HepG2 (cell line): Measurements from ENCODE around the gene GRK5. TPM values are rescaled to one million over a fixed set of nuclear protein-coding genes. Genes with fewer than 3 reads are reported as not detected.

ENCODE experiments used
- CBX1 ChIP-seq: IDR thresholded peaks from one replicate; pipeline ENCODE4 v1.6.1; 2016; ENCODE audit warnings: antibody characterized with exemption, low read depth
- CBX2 ChIP-seq, 2 experiments: fragments of 200-600 bp in 1 of 2; sonication (generic); formaldehyde crosslinking in 1 of 2; IDR thresholded peaks; 2 replicates each; pipeline versions ENCODE4 v1.7.0 to v1.8.1; 2018 to 2022; ENCODE audit warnings: low read depth in 2 of 2, low read length in 1 of 2, mild to moderate bottlenecking in 1 of 2, missing genetic modification reagents in 1 of 2
- DPF2 ChIP-seq: sonication (generic); formaldehyde crosslinking; IDR thresholded peaks from 2 replicates; pipeline ENCODE4 v1.4.0; 2020; ENCODE audit warnings: mild to moderate bottlenecking, low read depth, missing genetic modification reagents, borderline replicate concordance
- GFI1 ChIP-seq: sonication (generic); formaldehyde crosslinking; IDR thresholded peaks from 2 replicates; pipeline ENCODE4 v1.5.0; 2020; ENCODE audit warnings: missing genetic modification reagents, mild to moderate bottlenecking, borderline replicate concordance
- GMEB2 ChIP-seq: IDR thresholded peaks from 2 replicates; pipeline ENCODE4 v1.6.1; 2016; ENCODE audit warnings: missing biosample characterization, missing genetic modification reagents, low read depth
- MLLT10 ChIP-seq: sonication (generic); formaldehyde crosslinking; IDR thresholded peaks from 2 replicates; pipeline ENCODE4 v1.4.0; 2020; ENCODE audit warnings: missing genetic modification reagents
- PRDM15 ChIP-seq: sonication (generic); formaldehyde crosslinking; IDR thresholded peaks from 2 replicates; pipeline ENCODE4 v1.4.0; 2020; ENCODE audit warnings: missing genetic modification reagents
- SETDB1 ChIP-seq: sonication (generic); formaldehyde crosslinking; IDR thresholded peaks from 2 replicates; pipeline ENCODE4 v1.5.1; 2020; ENCODE audit warnings: missing genetic modification reagents, mild to moderate bottlenecking, borderline replicate concordance
- SIX4 ChIP-seq: sonication (generic); formaldehyde crosslinking; IDR thresholded peaks from 2 replicates; pipeline ENCODE4 v1.4.0; 2020; ENCODE audit warnings: missing genetic modification reagents
- SNAI1 ChIP-seq: sonication (generic); formaldehyde crosslinking; IDR thresholded peaks from 2 replicates; pipeline ENCODE4 v1.5.0; 2020; ENCODE audit warnings: mild to moderate bottlenecking, missing genetic modification reagents, borderline replicate concordance
- ZBTB4 ChIP-seq: sonication (generic); formaldehyde crosslinking; IDR thresholded peaks from 2 replicates; pipeline ENCODE4 v1.4.0; 2020; ENCODE audit warnings: missing genetic modification reagents, mild to moderate bottlenecking, borderline replicate concordance
- ZFP91 ChIP-seq: sonication (generic); formaldehyde crosslinking; IDR thresholded peaks from 2 replicates; pipeline ENCODE4 v1.9.0; 2022; ENCODE audit warnings: missing genetic modification reagents, mild to moderate bottlenecking, borderline replicate concordance
- ZKSCAN1 ChIP-seq: fragments of 150-350 bp; IDR thresholded peaks from 2 replicates; pipeline ENCODE4 v1.6.1; 2014; ENCODE audit warnings: low read length
- ZNF30 ChIP-seq: sonication (generic); formaldehyde crosslinking; IDR thresholded peaks from 2 replicates; pipeline ENCODE4 v1.5.0; 2020; ENCODE audit warnings: mild to moderate bottlenecking, missing genetic modification reagents
- ZNF350 ChIP-seq: sonication (generic); formaldehyde crosslinking; IDR thresholded peaks from 2 replicates; pipeline ENCODE4 v1.4.0; 2020; ENCODE audit warnings: mild to moderate bottlenecking, low read depth, missing genetic modification reagents, borderline replicate concordance
- ZNF44 ChIP-seq: sonication (generic); formaldehyde crosslinking; IDR thresholded peaks from 2 replicates; pipeline ENCODE4 v1.5.1; 2020; ENCODE audit warnings: mild to moderate bottlenecking, missing genetic modification reagents
- ZNF547 ChIP-seq: sonication (generic); formaldehyde crosslinking; IDR thresholded peaks from 2 replicates; pipeline ENCODE4 v1.5.1; 2020; ENCODE audit warnings: mild to moderate bottlenecking, missing genetic modification reagents
- ZNF749 ChIP-seq: sonication (generic); formaldehyde crosslinking; IDR thresholded peaks from 2 replicates; pipeline ENCODE4 v1.8.0; 2022; ENCODE audit warnings: mild to moderate bottlenecking, missing genetic modification reagents, moderate library complexity, borderline replicate concordance
- ZSCAN30 ChIP-seq: sonication (generic); formaldehyde crosslinking; IDR thresholded peaks from 2 replicates; pipeline ENCODE4 v1.5.0; 2020; ENCODE audit warnings: mild to moderate bottlenecking, missing genetic modification reagents
- polyA plus RNA-seq, 8 experiments: library from polyadenylated mRNA; depleted of rRNA in 3 of 8; stranded (reverse) in 7 of 8; unstranded in 1 of 8; fragments of >200 nt; fragmentation: Illumina TruSeq in 4 of 8; extraction: Trizol in 4 of 8; gene quantifications; 2 replicates each; pipeline versions ENCODE4 v1.2.1 to v1.2.3, GENCODE V29; 2011 to 2016; ENCODE audit warnings: low read depth in 4 of 8, missing spikeins in 1 of 8, mixed read lengths in 1 of 8; ENCODE audit not compliant: insufficient read depth in 1 of 8
- total RNA-seq, 5 experiments: library from RNA; depleted of rRNA; stranded (reverse); fragments of >200 nt; fragmentation: Illumina TruSeq; extraction: Trizol; gene quantifications; 2 replicates each; pipeline ENCODE4 v1.2.3, GENCODE V29; 2016; ENCODE audit warnings: low read depth in 1 of 5

GRK5 gene
- total and polyA plus RNA-seq, 2 of the 13 experiments (the other 11 are each of a cell fraction or from before 2014, with no cell fraction given) = 10.4 to 12.6 TPM

- TF ChIP-seq ZNF44 (CRISPR knock-in tag) (no peak), GFI1 (CRISPR knock-in tag) (no peak), PRDM15 (CRISPR knock-in tag) (no peak), ZBTB4 (no peak), GMEB2 (no peak), ZNF547 (CRISPR knock-in tag) (no peak; the same call in 1 of the 2 replicates), ZSCAN30 (CRISPR knock-in tag) (no peak), CBX1 (no peak), MLLT10 (CRISPR knock-in tag) (no peak), ZNF30 (CRISPR knock-in tag) (no peak), SNAI1 (CRISPR knock-in tag) (no peak), CBX2 (IDR thresholded peaks at IDR 0.05; ENCODE audit: low read depth, low read length) (no peak), CBX2 (CRISPR knock-in tag; IDR thresholded peaks at IDR 0.05; ENCODE audit: low read depth) (no peak), SIX4 (CRISPR knock-in tag) (no peak), SETDB1 (CRISPR knock-in tag) (no peak), DPF2 (no peak), ZNF749 (CRISPR knock-in tag) (no peak), ZKSCAN1 (no peak), ZNF350 (CRISPR knock-in tag) (0 out of 2 replicates have a peak, but pooled peaks have one; percentile 36), ZFP91 (CRISPR knock-in tag) (peak; percentile 44; the same call in 1 of the 2 replicates)
These were observed 1.3 kb upstream of the GRK5 start (continued) for GRCh38 chr10:119205894-119206602.
